Adrenal gland (tissue), 12 donors: ENCODE data around the gene CPED1. TPM values are rescaled to one million over a fixed set of nuclear protein-coding genes. Genes with fewer than 3 reads are reported as not detected.

Experiments used
- DNase-seq, 7 donors: peaks; one replicate each; pipeline ENCODE4 v3.0.0-alpha.2; 2019 to 2020
- H3K27ac ChIP-seq, 5 donors: fragments of 200-600 bp; sonication (generic) in 4 of 5; 1 replicate in 3 of 5; 2 replicates in 2 of 5; pipeline versions ENCODE4 v1.5.1 to v1.8.0; 2016 to 2020; ENCODE audit warnings: mild to moderate bottlenecking in 1 of 5
- H3K27me3 ChIP-seq: fragments of 200-600 bp; 2 replicates; pipeline ENCODE4 v1.8.0; 2021
- H3K36me3 ChIP-seq, 2 donors: fragments of 200-600 bp; replicated peaks in 1 of 2; 1 replicate in 1 of 2; 2 replicates in 1 of 2; pipeline versions ENCODE4 v1.5.1 to v1.8.0; 2018 to 2022
- H3K4me1 ChIP-seq, 2 donors: fragments of 200-600 bp; replicated peaks in 1 of 2; 1 replicate in 1 of 2; 2 replicates in 1 of 2; pipeline versions ENCODE4 v1.5.1 to v1.8.0; 2018 to 2021
- H3K4me3 ChIP-seq, 4 donors: fragments of 200-600 bp; sonication (generic) in 3 of 4; one replicate each; pipeline ENCODE4 v1.5.1; 2016 to 2018
- H3K9me3 ChIP-seq, 3 donors: fragments of 200-600 bp; sonication (generic) in 1 of 3; replicated peaks in 1 of 3; 1 replicate in 2 of 3; 2 replicates in 1 of 3; pipeline versions ENCODE4 v1.5.1 to v1.8.0; 2016 to 2021
- CTCF ChIP-seq, 6 experiments: fragments of 450-650 bp in 4 of 6; fragments of 200-600 bp in 2 of 6; sonication (generic) in 1 of 6; IDR thresholded peaks; 1 replicate in 5 of 6; 2 replicates in 1 of 6; pipeline versions ENCODE4 v1.5.1 to v1.8.0; 2016 to 2021; ENCODE audit warnings: antibody characterized with exemption in 6 of 6, mild to moderate bottlenecking in 2 of 6, moderate library complexity in 1 of 6
- POLR2A ChIP-seq, 2 donors: fragments of 450-650 bp; IDR thresholded peaks; one replicate each; pipeline ENCODE4 v1.6.1; 2017; ENCODE audit warnings: antibody characterized with exemption in 2 of 2, mild to moderate bottlenecking in 2 of 2, moderate library complexity in 1 of 2
- WGBS, 4 donors: extraction: QIAGEN DNeasy Blood & Tissue Kit in 2 of 4; methylation state at CpG; one replicate each; pipeline versions ENCODE4 v1.1.5 to v1.1.7; 2013 to 2017; 5-methylcytosine and 5-hydroxymethylcytosine counted together
- intact Hi-C, 2 donors: fragments of 100-400 bp; cut with DNase I; formaldehyde crosslinking; loops; one replicate each; pipeline versions ENCODE4 v1.14.1 to v1.15.0; 2022 to 2023
- polyA plus RNA-seq, 3 donors: library from polyadenylated mRNA; stranded (reverse); fragments of 200-250 nt in 2 of 3; fragments of 350-450 nt in 1 of 3; fragmentation: Illumina TruSeq in 1 of 3; extraction: RNeasy Lipid Tissue Mini Kit (QIAGEN cat#74804) in 1 of 3; gene quantifications; one replicate each; pipeline ENCODE4 v1.2.3, GENCODE V29; 2013 to 2014
- total RNA-seq, 9 donors: library from RNA; depleted of rRNA in 4 of 9; stranded (reverse); fragments of >200 nt in 4 of 9; fragments of 120-200 nt in 1 of 9; fragmentation: NEBNext Ultra II Directional in 1 of 9; extraction: Animal tissue kit (Norgen Biotek cat#: 25700) in 1 of 9; gene quantifications; one replicate each; pipeline versions ENCODE4 v1.1.0 to v1.2.4, GENCODE V29; 2013 to 2023
- donor health status: healthy with polysubstance abuse.
- donor health status: Bipolar disorder and iron deficiency.
- donor health status: DM: yes; HTN: yes; CAD: no.
- donor health status: DM: no; HTN: no; CAD: no.
- donor health status: DM: no; HTN: no; CAD: no.
- donor health status: DM: yes; HTN: yes; CAD: no.

The CPED1 gene
- total and polyA plus RNA-seq, 12 donors: 5.2 to 72.2 (median 40.7) TPM

DNA sequence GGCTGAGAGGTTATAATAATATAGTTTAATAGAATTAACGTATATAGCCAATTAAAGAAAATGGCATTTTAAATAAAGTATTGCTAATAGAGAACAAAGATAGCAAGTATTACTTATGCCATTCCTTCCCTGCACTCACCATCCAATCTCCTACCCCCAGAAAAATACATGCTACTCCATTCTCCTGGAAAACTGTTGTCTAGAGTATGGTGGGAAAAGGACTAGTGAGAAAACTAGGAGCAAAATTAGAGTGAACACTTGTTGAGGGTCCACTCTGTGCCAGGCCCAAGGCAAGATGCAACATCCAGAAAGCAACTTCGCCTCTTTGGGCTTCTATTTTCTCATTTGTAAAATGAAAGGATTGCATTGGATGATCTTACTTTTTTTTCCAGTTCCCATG, 149.1 kb downstream of the CPED1 start:
- H3K27me3 ChIP-seq: no peaks in the 10 kb centered on the region
- 92 to 98% (median 95%) methylated on average over 2 of the region's 2 CpGs for WGBS, 4 donors
- no peaks in the 10 kb centered on the region for H3K9me3 ChIP-seq
- H3K27ac ChIP-seq: no peak overlapping the region
- H3K4me3 ChIP-seq: no peak overlapping the region
- H3K36me3 ChIP-seq: peaks cover 0 to 3% of the 10 kb centered on the region in 2 donors
- intact Hi-C loops: no loop called here
- no peak for TF ChIP-seq POLR2A (IDR thresholded peaks at IDR 0.05)
- H3K4me1 ChIP-seq: no peaks in the 10 kb centered on the region
- no peak for DNase-seq

DNA sequence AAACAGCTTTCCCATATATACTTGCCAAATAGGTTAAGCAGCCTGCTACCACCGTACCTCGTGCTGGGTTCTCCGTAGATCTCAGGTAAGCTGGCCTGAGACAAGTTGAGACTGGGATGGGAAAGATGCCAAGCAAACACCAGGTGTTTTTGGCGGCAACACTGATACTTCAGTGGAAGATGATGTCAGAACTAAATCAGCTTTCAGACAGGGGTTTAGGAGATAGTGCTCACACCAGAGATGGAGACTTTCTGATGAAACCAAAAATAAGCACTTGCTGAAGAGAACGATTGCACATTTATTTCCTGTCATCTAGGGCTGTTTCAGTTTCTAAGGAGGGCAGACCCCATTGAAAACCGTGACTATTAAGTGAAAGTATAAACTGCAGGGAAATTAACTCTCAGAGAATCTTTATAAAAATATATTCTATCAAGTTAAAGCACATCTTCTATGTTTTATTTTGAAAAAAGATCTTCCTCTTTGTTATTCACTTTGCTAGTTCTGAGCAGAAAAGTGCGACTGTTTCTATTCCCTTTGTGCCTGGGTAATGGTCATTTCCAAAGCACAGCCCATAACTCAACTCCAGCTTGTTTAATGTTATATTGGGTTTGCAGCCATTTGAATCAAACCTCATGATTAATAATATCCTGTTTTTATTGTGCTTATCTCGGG, 149.9 kb downstream of the CPED1 start:
- 76 to 82% (median 81%) methylated on average over 8 of the region's 8 CpGs for WGBS, 4 donors

GRCh38 chr7:121139427-121139826, 150.9 kb downstream of the CPED1 start:
- Histone ChIP-seq H3K4me1 (no peaks in the 10 kb centered on the region), H3K27me3 (no peaks in the 10 kb centered on the region), H3K36me3 (no peaks in the 10 kb centered on the region), H3K27ac (no peak overlapping the region), H3K4me3 (no peak overlapping the region), H3K9me3 (no peaks in the 10 kb centered on the region)
- no peak for DNase-seq
- 83 to 92% (median 91%) methylated on average over 3 of the region's 3 CpGs for WGBS, 4 donors
- intact Hi-C loops: no loop called here
- TF ChIP-seq CTCF (IDR thresholded peaks at IDR 0.05) (no peak), POLR2A (IDR thresholded peaks at IDR 0.05) (no peak)

More for the DNA sequence above, 149.9 kb downstream of the CPED1 start:
- Histone ChIP-seq H3K27me3 (no peaks in the 10 kb centered on the region), H3K4me1 (no peaks in the 10 kb centered on the region), H3K36me3 (peaks cover 0 to 3% of the 10 kb centered on the region in 2 donors), H3K4me3 (no peak overlapping the region), H3K27ac (no peak overlapping the region), H3K9me3 (no peaks in the 10 kb centered on the region)
- DNase-seq: no peak
- TF ChIP-seq POLR2A (IDR thresholded peaks at IDR 0.05) (no peak), CTCF (IDR thresholded peaks at IDR 0.05) (no peak)
- intact Hi-C loops: no loop called here

DNA sequence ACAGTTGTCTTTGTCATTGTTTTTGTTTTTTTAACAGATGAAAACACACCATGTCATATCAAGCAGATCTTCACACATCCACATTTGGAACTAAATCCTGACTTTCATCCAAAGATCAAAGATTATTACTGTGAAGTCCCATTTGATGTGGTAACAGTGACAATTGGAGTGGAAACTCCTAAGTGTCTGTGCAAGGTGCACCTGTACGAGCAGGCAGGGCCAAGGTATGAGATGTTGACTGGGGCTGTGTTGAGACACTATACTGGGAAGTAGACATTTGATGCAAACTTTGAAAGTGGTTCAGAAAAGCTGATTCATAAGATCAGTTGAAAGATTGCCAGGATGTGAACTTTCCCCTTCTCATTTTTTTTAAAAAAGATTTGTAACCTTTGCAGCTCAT, 152.3 kb downstream of the CPED1 start:
- no peak overlapping the region for H3K4me3 ChIP-seq
- no peaks in the 10 kb centered on the region for H3K9me3 ChIP-seq
- TF ChIP-seq POLR2A (IDR thresholded peaks at IDR 0.05) (no peak), CTCF (IDR thresholded peaks at IDR 0.05) (no peak)
- no peak for DNase-seq
- 78 to 92% (median 86%) methylated on average over 1 of the region's 1 CpG for WGBS, 4 donors
- no peaks in the 10 kb centered on the region for H3K4me1 ChIP-seq
- no peaks in the 10 kb centered on the region for H3K36me3 ChIP-seq
- no peaks in the 10 kb centered on the region for H3K27me3 ChIP-seq
- no peak overlapping the region for H3K27ac ChIP-seq
- intact Hi-C loops: no loop called here

- Histone ChIP-seq H3K9me3 (no peaks in the 10 kb centered on the region), H3K4me1 (no peaks in the 10 kb centered on the region), H3K27me3 (no peaks in the 10 kb centered on the region), H3K27ac (no peak overlapping the region), H3K4me3 (no peak overlapping the region), H3K36me3 (no peaks in the 10 kb centered on the region)
- no peak for TF ChIP-seq POLR2A (IDR thresholded peaks at IDR 0.05)
- no peak for TF ChIP-seq CTCF (IDR thresholded peaks at IDR 0.05)
- intact Hi-C loops: no loop called here
- 49 to 74% (median 61%) methylated on average over 2 of the region's 2 CpGs for WGBS, 4 donors
- DNase-seq: no peak
Measured at GRCh38 chr7:121151774-121152221, 163.3 kb downstream of the CPED1 start.
